GM23338 (cell line): Measurements from ENCODE around the gene CCL14. TPM values are rescaled to one million over a fixed set of nuclear protein-coding genes. Genes with fewer than 3 reads are reported as not detected.

Source experiments
- ATAC-seq: fragments of 200-7000 bp; cut with Tn5 transposase; 3 replicates; pipeline ENCODE4 v1.9.1; 2020
- DNase-seq: peaks from one replicate; pipeline ENCODE4 v3.0.0-alpha.2; 2015; ENCODE audit warnings: low spot score
- H2AFZ ChIP-seq: fragments of 200-600 bp; sonication (generic); 2 replicates; pipeline ENCODE4 v1.8.0; 2016; ENCODE audit warnings: antibody characterized with exemption, mild to moderate bottlenecking, moderate library complexity
- H3F3A ChIP-seq: fragments of 200-600 bp; sonication (generic); replicated peaks from 2 replicates; pipeline ENCODE4 v1.8.0; 2017; ENCODE audit warnings: antibody characterized with exemption, mixed run types, low read depth
- H3K27ac ChIP-seq: fragments of 200-600 bp; sonication (generic); 2 replicates; pipeline ENCODE4 v1.6.1; 2016; ENCODE audit warnings: low read depth
- H3K27me3 ChIP-seq: fragments of 200-600 bp; sonication (generic); 2 replicates; pipeline ENCODE4 v1.8.0; 2016; ENCODE audit warnings: mild to moderate bottlenecking, mixed run types, moderate library complexity; ENCODE audit not compliant: insufficient read depth
- H3K36me3 ChIP-seq: fragments of 200-600 bp; sonication (generic); 2 replicates; pipeline ENCODE4 v1.8.0; 2016; ENCODE audit warnings: mild to moderate bottlenecking; ENCODE audit not compliant: insufficient read depth
- H3K4me1 ChIP-seq: fragments of 200-600 bp; sonication (generic); 2 replicates; pipeline ENCODE4 v1.8.0; 2016; ENCODE audit warnings: mild to moderate bottlenecking, moderate library complexity; ENCODE audit not compliant: insufficient read depth
- H3K4me2 ChIP-seq: fragments of 200-600 bp; sonication (generic); 2 replicates; pipeline ENCODE4 v1.7.1; 2017; ENCODE audit warnings: mixed run types
- H3K4me3 ChIP-seq: fragments of 200-600 bp; sonication (generic); 2 replicates; pipeline ENCODE4 v1.6.1; 2016; ENCODE audit warnings: mixed run types
- H3K79me2 ChIP-seq: fragments of 200-600 bp; sonication (generic); replicated peaks from 2 replicates; pipeline ENCODE4 v1.8.0; 2017; ENCODE audit warnings: mild to moderate bottlenecking; ENCODE audit not compliant: insufficient read depth
- H3K9me2 ChIP-seq: fragments of 200-600 bp; sonication (generic); 2 replicates; pipeline ENCODE4 v1.8.0; 2017; ENCODE audit not compliant: insufficient read depth
- H4K20me1 ChIP-seq: fragments of 200-600 bp; sonication (generic); replicated peaks from 2 replicates; pipeline ENCODE4 v1.8.0; 2017; ENCODE audit warnings: mild to moderate bottlenecking; ENCODE audit not compliant: insufficient read depth
- H3K27ac Mint-ChIP-seq: 2 replicates; pipeline ENCODE4 v1.8.0; 2020; ENCODE audit warnings: inconsistent platforms, mild to moderate bottlenecking, moderate library complexity, mixed read lengths
- H3K27me3 Mint-ChIP-seq: 3 replicates; pipeline ENCODE4 v1.8.0; 2022; ENCODE audit warnings: low read depth, mild to moderate bottlenecking, moderate library complexity, mixed read lengths, inconsistent platforms; ENCODE audit not compliant: insufficient read depth, poor library complexity
- H3K36me3 Mint-ChIP-seq: 3 replicates; pipeline ENCODE4 v1.8.0; 2021; ENCODE audit warnings: low read depth, mild to moderate bottlenecking, inconsistent platforms, moderate library complexity, mixed read lengths
- H3K4me1 Mint-ChIP-seq: 3 replicates; pipeline ENCODE4 v1.8.0; 2020; ENCODE audit warnings: mild to moderate bottlenecking, inconsistent platforms, mixed read lengths
- H3K4me3 Mint-ChIP-seq: 3 replicates; pipeline ENCODE4 v1.8.0; 2021; ENCODE audit warnings: moderate library complexity, mild to moderate bottlenecking, inconsistent platforms, mixed read lengths
- H3K9me3 Mint-ChIP-seq: 3 replicates; pipeline ENCODE4 v1.8.0; 2020; ENCODE audit warnings: moderate library complexity, mild to moderate bottlenecking, inconsistent platforms, mixed read lengths
- CTCF ChIP-seq, 2 experiments: fragments of 200-600 bp in 1 of 2; sonication (generic) in 1 of 2; conservative IDR thresholded peaks; 2 replicates each; pipeline versions ENCODE4 v1.5.1 to v1.6.1; 2016 to 2017; ENCODE audit warnings: antibody characterized with exemption in 2 of 2, low read depth in 2 of 2, mild to moderate bottlenecking in 2 of 2, moderate library complexity in 1 of 2
- ETS1 ChIP-seq: IDR thresholded peaks from 2 replicates; pipeline ENCODE4 v1.6.1; 2016; ENCODE audit warnings: antibody characterized with exemption
- EZH2phosphoT487 ChIP-seq: fragments of 200-600 bp; sonication (generic); IDR thresholded peaks from one replicate; pipeline ENCODE4 v1.8.1; 2018; ENCODE audit warnings: antibody characterized with exemption; ENCODE audit not compliant: unreplicated experiment
- JUNB ChIP-seq: IDR thresholded peaks from one replicate; pipeline ENCODE4 v1.6.1; 2016; ENCODE audit warnings: antibody characterized with exemption; ENCODE audit not compliant: unreplicated experiment
- NANOG ChIP-seq: IDR thresholded peaks from 2 replicates; pipeline ENCODE4 v1.6.1; 2016; ENCODE audit warnings: antibody characterized with exemption, borderline replicate concordance
- POLR2AphosphoS5 ChIP-seq: IDR thresholded peaks from 2 replicates; pipeline ENCODE4 v1.6.1; 2016; ENCODE audit warnings: antibody characterized with exemption, low read depth
- STAT1 ChIP-seq: IDR thresholded peaks from one replicate; pipeline ENCODE4 v1.6.1; 2016; ENCODE audit warnings: antibody characterized with exemption; ENCODE audit not compliant: unreplicated experiment
- ZNF331 ChIP-seq: fragments of 250-450 bp; sonication (Bioruptor Pico); IDR thresholded peaks from 2 replicates; pipeline ENCODE4 v1.5.0; 2020; ENCODE audit warnings: low read depth, mild to moderate bottlenecking, moderate library complexity
- ZNF462 ChIP-seq: fragments of 250-450 bp; sonication (Bioruptor Pico); IDR thresholded peaks from 2 replicates; pipeline ENCODE4 v1.5.0; 2020; ENCODE audit warnings: mild to moderate bottlenecking, moderate library complexity
- polyA plus RNA-seq: library from polyadenylated mRNA; unstranded; fragments of >200 nt; fragmentation: Nextera tagmentation; extraction: Ambion mirVana; gene quantifications from 2 replicates; pipeline ENCODE4 v1.2.1, GENCODE V29; 2016
- total RNA-seq: library from RNA; depleted of rRNA; stranded (reverse); fragments of >200 nt; shearing (Covaris generic); gene quantifications from 2 replicates; pipeline ENCODE4 v1.2.3, GENCODE V29; 2014

The CCL14 gene
- total and polyA plus RNA-seq, 2 experiments from 2014 or later: not detected

DNA sequence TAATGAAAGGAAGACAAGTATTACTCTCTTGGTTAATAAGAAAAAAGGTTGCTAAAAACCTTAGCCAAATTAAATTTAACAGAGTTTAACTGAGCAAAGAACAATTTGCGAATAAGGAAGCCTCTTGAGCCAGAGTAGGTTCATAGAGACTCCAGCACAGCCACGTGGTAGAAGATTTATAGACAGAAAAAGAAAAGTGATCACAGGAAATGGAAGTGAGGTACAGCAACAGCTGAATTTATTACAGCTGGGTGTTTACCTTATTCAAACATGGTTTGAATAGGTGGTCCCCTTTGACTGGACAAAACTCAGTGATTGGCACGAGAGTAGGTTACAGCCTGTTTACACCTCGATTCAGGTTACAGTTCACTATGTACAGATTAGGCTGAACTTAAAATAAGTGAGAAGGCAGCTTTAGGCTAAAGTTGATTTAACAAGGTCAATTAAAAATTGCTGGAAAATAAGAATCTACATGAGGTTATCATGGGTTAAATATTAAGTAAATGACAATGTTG is 18.1 kb upstream of the CCL14 start:
- H2AFZ ChIP-seq: no peak overlapping the region; the same call in 1 of the 2 replicates
- TF ChIP-seq ETS1 (no peak), POLR2AphosphoS5 (no peak), CTCF (conservative IDR thresholded peaks at IDR 0.05; ENCODE audit: low read depth in 2 of 2) (no peak), ZNF331 (CRISPR knock-in tag) (no peak), JUNB (no peak)
- peaks cover 7% of the 10 kb centered on the region for H3K4me1 Mint-ChIP-seq
- no peaks in the 10 kb centered on the region for H3K4me1 ChIP-seq
- no peaks in the 10 kb centered on the region for H3K27me3 Mint-ChIP-seq
- H3K79me2 ChIP-seq: no peaks in the 10 kb centered on the region
- no peak overlapping the region for H3K27ac Mint-ChIP-seq
- H4K20me1 ChIP-seq: no peaks in the 10 kb centered on the region
- H3K4me3 ChIP-seq: no peak overlapping the region
- no peak overlapping the region for H3K4me2 ChIP-seq
- peaks cover 26% of the 10 kb centered on the region for H3K9me3 Mint-ChIP-seq
- peaks cover 3% of the 10 kb centered on the region; the same call in 1 of the 2 replicates for H3K9me2 ChIP-seq
- H3K4me3 Mint-ChIP-seq: no peak overlapping the region
- peaks cover 7% of the 10 kb centered on the region; the same call in 2 of the 3 replicates for H3K36me3 Mint-ChIP-seq
- no peaks in the 10 kb centered on the region for H3K36me3 ChIP-seq
- DNase-seq: no peak
- no peaks in the 10 kb centered on the region for H3K27me3 ChIP-seq
- no peak for ATAC-seq
- H3K27ac ChIP-seq: no peak overlapping the region
- no peaks in the 10 kb centered on the region for H3F3A ChIP-seq

GRCh38 chr17:36002631-36003030 is 16.1 kb upstream of the CCL14 start:
- Mint-ChIP-seq H3K9me3 (peaks cover 6% of the 10 kb centered on the region), H3K27ac (no peak overlapping the region), H3K27me3 (no peaks in the 10 kb centered on the region), H3K36me3 (no peaks in the 10 kb centered on the region), H3K4me3 (no peak overlapping the region), H3K4me1 (peaks cover 7% of the 10 kb centered on the region)
- Histone ChIP-seq H3K27ac (no peak overlapping the region), H3K9me2 (peaks cover 3% of the 10 kb centered on the region; the same call in 1 of the 2 replicates), H3K4me1 (no peaks in the 10 kb centered on the region), H3K36me3 (no peaks in the 10 kb centered on the region), H3K4me2 (no peak overlapping the region), H3F3A (no peaks in the 10 kb centered on the region), H3K27me3 (no peaks in the 10 kb centered on the region), H3K79me2 (no peaks in the 10 kb centered on the region), H4K20me1 (no peaks in the 10 kb centered on the region), H3K4me3 (no peak overlapping the region), H2AFZ (no peak overlapping the region)
- DNase-seq (no peak), ATAC-seq (no peak)
- TF ChIP-seq EZH2phosphoT487: no peak
- TF ChIP-seq NANOG: no peak
- TF ChIP-seq STAT1: no peak
- TF ChIP-seq CTCF (conservative IDR thresholded peaks at IDR 0.05; ENCODE audit: low read depth in 2 of 2): no peak
- TF ChIP-seq ZNF331 (CRISPR knock-in tag): no peak
- no peak for TF ChIP-seq ZNF462 (CRISPR knock-in tag)
- TF ChIP-seq JUNB: no peak
- no peak for TF ChIP-seq POLR2AphosphoS5
